Activated naive CD8-positive, alpha-beta T cell treated with anti-CD3 and anti-CD28 coated beads, Interleukin-2, amount 50 U/mL, for 16 hours (primary cell): Measurements from ENCODE around the gene EYS.
"Not testable (repeated sequence)": the region's sequence is repeated elsewhere in the genome, so short reads cannot be mapped to it uniquely, and the experiment has no call there.

Experiments
- DNase-seq: peaks from one replicate; pipeline ENCODE4 v3.0.0-alpha.2; 2020; ENCODE audit warnings: low read depth, low spot score

Gene EYS

DNA sequence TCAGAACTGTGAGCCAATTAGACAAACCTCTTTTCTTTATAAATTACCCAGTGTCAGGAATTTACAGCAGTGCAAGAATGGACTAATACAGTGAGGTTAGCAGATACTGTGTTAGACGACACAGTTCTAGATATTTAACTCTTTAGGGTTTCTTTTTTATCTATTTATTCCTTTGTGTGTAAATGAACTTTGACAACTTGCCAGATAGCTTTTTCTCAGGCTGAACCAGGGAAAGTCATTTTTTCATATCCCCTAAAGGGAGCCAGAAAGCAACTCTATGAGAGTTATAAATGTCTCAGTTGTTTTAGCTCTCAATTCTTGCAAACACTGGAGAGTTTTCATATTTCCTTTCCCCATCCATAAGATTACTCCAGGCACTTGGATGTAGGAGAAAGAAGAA is 1794.1 kb downstream of the EYS start:
- DNase-seq = no peak

DNA sequence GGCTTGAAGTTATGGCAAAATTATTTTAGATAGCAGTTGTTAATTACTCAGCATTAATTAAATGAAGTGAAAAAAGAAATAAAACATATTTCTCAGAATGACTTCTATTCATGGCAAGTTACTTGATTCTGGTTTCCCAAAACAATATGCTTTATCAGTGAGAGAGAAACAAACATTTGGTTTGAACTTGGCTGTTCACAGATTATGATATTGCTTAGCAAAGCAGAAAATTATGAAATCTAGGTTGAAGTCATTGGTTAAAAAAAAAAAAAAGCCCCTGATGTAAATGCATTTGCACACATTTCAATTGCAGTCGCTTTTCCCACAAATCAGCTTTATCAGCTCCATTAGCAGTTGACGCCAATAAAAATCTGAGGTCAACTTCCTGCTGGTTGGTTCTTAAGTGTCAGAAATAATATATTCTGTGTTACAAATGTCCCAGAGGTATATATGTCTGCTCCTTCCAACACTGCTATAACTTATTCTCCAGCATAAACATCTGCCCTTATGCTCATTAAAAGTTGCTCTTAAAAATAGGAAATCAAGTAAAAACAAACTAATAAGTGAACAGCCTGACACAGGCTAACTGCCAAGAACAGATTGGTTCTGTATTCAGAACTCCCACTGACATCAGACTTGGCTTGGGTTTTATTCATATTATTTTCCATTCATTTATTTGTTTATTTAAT is 1796.0 kb downstream of the EYS start:
- DNase-seq = no peak

DNA sequence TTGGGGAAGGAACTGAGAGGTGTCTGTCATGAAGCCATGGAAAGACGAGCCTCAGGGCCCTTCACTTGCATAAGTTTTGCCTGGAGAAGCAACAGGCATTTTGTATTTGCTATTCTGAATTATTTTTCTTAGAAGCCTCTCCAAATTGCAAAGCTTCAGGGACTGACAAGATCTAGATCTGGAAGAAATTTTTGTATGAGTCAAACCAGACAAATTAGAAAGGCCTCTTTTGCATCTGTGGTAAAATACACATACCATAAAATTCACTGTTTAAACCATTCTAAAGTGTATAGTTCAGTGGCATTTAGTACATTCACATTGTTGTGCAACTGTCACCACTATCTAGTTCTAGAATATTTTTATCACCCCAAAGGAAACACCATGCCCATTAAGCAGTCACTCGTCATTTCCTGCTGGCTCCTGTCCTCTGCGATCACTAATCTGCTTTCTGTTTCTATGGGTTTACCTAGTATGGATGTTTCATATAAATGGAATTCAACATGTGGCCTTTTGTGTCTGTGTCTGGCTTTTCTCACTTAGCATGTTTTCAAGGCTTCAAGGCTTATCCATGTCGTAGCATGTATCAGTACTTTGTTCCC is 1802.3 kb downstream of the EYS start:
- DNase-seq = no peak

DNA sequence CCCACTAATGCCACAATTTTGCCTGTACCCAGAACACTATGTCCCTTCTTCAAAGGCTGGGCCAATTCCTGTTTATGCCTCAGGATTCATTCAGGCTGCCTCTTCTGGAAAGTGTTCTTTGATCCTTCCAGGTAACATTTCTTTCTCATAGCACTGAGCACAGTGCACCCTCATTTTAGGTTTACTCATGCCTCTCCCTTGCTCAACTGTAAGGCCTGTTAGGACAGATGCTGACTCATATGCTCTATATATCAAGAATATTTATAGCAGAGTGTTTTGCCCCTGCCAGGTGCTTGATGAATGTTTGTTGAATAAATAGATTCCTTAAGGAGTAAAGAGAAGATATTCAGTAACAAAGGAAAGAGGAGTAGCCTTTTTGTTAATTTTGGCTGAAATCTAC is 1807.5 kb downstream of the EYS start:
- DNase-seq = no peak

DNA sequence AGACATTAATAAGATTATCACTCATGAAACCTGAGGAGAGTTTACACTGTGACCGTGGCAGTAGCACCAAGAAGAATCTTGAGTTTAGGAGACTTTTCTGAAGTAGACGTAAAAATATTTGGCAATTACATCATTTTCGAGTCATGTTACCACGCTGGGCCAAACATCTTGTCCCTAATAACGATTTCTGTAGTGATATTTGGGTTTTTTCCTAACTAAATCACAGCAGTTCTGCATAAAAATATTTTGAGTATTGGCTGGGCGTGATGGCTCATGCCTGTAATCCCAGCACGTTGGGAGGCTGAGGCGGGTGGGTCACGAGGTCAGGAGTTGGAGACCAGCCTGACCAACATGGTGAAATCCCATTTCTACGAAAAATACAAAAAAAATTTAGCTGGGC is 1809.1 kb downstream of the EYS start:
- DNase-seq = no peak

DNA sequence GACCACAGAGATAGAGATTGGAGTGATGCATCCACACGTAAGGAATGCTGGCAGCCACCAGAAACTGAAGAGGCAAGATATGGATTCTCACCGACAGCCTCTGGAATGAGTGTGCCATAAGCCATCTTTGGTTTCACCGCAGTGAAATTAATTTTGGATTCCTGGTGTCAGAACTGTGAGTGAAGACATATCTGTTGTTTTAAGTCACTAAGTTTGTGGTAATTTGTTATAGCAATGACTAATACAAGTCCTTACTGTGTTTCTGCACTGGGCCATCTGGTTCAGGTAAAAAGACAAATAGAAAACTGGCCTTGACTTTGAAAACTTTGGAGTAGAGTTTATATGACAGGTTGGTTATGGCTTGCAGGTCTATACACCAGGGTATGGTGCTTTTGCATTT is 1809.6 kb downstream of the EYS start:
- no peak for DNase-seq

DNA sequence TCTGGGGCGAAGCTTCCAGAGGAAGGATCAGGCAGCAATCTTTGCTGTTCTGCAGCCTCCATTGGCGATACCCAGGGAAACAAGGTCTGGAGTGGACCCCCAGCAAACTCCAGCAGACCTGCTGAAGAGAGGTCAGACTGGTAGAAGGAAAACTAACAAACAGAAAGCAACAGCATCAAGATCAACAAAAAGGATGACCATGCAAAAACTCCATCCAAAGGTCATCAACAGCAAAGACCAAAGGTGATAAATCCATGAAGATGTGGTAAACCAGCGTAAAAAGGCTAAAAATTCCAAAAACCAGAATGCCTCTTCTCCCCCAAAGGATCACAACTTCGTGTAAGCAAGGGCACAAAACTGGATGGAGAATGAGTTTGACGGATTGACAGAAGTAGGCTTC is 1818.6 kb downstream of the EYS start:
- DNase-seq = no peak

DNA sequence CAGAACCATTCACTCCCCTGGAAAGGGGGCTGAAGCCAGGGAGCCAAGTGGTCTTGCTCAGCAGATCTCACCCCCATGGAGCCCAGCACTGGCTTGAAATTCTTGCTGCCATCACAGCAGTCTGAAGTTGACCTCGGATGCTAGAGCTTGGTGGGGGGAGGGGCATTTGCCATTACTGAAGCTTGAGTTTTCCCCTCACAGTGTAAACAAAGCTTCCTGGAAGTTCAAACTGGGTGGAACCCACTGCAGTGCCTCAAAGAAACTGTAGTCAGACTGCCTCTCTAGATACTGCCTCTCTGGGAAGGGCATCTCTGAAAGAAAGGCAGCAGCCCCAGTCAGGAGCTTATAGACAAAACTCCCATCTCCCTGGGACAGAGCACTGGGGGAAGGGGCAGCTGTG is 1819.2 kb downstream of the EYS start:
- DNase-seq = not testable (repeated sequence)

DNA sequence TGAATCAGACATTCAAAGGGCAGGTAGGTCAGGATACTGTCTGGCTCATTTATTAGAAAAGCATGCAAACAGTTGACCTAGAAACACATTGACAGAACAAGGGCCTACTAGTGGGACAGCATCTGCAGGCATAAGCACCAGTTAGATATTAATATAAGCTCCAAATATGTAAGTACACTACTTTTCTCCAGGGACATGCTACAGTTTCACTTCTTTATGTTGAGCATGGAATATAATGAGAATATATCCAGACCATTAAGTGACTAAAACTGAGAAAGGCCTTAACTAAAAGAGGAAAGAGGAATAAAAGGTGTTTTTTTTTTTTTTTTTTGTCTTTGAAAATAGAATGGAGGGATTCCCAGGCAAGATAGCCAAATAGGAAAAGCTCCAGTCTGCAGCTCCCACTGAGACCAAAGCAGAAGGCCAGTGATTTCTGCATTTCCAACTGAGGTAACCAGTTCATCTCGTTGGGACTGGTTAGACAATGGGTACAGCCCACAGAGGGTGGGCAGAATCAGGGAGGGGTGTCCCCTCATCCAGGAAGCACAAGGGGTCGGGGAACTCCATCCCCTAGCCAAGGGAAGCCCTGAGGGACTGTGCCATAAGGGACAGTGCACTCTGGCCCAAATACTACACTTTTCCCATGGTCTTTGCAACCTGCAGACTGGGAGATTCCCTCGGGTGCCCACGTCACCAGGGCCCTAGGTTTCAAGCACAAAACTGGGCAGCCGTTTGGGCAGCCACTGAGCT is 1819.8 kb downstream of the EYS start:
- DNase-seq = no peak

DNA sequence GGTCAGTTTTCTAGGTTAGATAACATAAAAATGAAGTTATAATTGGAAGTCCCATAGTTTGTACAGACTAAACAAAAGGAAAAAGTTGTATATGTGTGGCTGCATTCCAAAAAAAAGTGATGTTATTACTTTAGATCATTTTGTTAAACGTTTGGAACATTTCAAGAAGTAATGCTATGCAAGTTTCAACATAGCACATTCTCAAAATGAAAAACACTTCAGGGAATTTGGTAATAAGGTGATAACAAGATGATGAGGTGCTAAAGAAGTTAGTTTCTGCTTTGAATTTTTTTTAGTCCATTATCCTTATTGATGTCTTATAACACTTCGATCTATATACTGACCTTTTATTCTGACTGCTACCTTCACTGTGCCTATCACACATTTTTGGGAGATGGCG is 1820.7 kb downstream of the EYS start:
- no peak for DNase-seq

DNA sequence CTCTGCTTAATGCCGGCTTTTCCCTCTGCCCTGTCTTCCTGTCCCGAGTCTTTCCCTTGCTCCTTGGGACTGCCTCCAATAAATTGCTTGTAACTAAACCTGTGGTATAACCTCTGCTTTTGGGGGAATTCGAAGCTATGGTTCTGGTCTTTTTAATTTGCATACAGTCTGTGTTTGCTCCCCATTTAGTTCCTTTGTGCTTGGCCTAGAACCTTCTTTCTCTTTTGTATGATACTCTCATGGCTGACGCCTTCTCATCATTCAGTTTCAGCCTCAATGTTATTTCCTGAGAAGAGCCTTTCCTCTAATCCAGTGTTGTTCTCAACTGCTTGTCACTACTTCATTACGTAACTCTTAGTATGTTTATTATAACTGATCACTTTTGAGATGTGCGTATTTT is 1823.4 kb downstream of the EYS start:
- DNase-seq = no peak

DNA sequence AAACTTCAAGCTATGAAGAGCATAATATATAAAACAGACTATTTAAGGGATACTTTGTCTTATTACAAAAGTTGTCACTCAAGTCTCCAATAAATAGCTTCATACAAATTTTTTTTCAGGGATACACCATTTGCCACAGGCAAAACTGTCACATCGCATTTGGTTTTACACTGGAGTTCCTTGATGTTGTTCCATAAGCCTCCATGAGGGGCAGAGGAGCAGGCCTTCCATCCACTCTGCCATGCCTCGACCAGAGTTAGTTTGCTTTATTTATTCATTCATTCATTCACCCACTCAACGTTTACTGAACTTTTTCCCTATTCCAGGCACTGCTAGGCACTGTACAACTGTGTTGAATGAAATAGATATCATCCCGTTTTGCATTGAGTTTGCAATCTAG is 1824.8 kb downstream of the EYS start:
- no peak for DNase-seq

DNA sequence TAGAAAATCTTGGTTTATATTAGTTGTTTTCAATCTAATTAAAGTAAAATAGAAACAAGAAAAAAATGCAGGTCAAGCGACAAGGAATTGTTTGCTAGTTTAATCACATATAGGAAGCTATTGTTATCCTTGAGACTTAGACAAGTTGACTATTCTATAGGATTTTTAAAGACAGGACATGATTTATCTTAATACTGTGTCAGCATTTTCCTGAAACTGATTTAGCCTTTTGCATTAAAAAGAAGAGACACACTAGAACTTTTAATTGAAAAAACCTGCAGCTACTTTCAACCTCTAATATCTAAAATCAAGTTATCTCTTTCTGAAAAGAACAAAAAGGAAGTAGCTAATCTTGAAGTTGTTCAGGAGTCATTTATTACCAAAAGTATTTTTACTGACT is 1825.2 kb downstream of the EYS start:
- no peak for DNase-seq

DNA sequence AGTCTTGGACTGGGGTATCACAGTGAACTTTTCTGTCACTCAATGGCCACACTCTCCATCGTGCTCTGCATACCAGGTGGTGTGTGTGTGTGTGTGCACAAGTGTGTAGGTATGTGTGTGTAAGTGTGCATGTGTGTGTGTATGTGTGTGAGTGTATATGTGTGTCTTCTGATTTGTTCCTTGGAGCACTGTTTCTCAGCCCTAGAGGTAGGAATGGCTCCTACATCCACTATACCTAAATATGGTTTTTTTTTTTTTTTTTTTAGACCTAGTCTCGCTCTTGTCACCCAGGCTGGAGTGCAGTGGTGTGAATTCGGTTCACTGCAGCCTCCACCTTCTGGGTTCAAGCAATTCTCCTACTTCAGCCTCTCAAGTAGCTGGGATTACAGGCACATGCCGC is 1834.8 kb downstream of the EYS start:
- no peak for DNase-seq

DNA sequence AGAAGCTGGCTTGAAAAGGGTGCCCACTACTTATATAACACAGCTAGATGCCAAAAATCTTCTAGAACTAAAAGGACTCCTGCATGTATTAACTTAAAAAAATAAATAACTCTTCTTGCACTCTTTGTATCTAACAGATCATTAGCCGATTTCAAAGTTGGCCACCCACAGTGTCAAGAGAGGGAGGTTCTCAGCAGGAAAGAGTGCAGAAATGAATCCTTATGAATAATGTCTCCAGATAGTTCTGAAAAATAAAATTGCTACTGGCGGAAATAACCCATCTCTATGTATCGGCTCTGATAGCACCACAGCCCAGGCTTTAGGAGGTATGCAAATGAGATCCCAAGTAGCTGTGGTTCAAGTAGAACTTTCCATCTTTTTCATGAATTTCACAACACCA is 1838.7 kb downstream of the EYS start:
- DNase-seq = no peak

DNA sequence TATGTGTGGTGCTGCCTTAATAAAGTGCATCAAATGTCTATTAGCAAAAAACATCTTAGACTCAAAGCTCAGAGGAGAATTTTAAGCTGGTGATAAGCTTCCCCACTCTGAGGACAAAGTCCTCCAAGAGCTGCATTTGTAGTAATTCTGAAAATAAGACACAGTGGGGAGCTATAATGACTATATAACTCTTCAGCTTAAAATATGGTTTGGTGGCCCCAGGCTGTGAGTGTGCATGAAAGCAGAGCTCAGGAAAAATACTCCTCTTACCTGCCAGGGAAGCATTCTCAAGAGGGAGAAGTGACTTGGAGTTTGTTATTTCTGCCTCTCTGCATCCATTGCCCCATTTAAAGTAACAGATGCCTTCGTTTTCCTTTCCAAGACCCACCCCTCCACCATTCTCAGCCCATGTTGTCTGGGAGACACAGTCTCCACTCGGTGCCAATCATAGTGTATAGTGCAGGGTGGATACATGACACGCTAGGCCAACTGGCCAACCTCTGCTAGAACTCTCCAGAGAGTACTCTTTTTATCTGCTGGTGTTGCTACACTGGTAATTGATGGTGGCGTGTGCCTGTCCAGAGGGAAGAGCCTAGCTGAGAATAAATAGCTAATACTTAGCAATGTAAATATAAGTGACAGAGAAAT is 1842.2 kb downstream of the EYS start:
- no peak for DNase-seq

DNA sequence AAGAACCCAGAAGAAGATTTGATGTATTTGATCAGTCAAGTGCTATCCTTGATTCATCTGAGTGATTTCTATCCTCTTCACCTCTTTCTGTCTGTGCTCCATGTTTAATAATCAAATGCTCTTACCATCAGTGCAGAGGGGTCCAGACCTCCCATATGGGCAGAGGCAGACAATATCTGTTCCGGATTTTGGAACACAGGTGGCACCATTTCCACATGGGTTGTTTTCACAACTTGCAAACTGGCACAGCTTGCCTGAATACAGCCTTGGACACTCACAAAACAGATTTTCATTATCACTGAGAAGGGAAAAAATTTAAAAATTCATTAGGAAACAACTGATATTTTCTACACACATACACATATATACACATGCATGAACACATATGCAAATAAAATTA is 1843.0 kb downstream of the EYS start:
- DNase-seq = no peak

DNA sequence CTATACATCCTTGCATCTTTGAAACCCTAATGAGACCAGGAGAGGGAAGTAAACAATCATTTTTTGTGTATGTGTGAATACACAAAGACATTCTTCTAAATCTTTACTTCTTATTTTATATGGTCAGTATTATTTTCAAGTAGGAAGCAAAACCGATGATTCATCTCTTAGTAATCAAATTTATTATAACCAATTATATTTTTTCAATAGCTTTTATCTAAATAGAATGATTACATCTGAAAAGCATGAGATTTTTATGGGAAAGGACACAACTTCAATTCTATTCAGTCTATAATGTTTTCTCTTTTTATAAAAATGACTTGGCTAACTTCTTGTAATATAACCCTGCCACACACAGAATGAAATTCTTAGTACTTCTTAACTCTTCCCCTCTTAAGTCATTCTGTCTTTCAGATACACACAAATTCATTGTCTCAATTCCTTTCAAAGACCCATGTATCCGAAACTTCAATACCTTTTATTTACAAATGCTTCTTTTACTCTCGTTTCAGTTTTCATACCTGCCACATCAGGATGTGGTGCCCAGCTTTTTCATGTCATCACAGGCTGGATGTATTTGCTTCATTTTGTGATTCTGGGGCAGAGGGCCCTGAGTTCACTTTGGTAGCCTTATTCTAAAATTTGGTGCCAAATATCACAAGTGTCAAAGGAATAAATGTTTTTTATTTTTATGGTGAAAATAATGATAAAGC is 1844.4 kb downstream of the EYS start:
- no peak for DNase-seq

DNA sequence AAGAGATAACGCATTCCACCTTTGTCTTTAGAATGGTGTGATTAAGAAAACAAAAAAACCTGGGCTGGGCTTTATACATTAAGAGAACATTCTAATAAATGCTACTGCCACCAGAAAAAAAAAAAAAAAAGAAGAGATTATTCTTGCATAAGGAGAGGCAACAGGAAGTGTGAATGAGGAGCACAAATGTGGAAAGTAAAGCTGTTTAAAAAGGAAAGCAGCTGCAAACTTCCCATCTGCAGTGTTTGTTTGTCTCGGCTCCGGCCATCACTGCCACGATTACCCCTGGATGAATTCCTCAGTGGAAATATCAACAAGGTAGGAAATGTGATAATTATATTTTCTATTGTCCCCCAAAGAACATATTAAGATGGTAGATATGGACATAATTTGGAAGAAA is 1847.5 kb downstream of the EYS start:
- no peak for DNase-seq

DNA sequence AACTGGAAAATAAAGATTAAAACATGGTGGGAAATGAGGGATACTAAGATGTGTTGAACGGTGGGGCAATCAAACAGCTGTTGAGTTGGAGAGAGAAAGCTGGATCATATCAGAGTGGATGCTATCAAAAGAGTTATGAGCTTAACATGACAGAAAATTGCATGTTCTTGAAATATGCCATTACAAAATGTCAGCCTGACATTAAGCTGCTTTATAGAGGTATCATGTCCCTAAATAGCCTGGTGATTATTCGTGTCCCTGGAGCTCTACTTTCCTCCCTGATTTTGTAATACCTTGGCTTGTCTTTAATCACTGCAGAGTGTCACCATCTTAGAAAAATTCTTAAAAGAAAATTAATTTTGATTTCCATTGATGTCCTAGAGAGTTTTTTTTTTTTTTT is 1848.3 kb downstream of the EYS start:
- no peak for DNase-seq

DNA sequence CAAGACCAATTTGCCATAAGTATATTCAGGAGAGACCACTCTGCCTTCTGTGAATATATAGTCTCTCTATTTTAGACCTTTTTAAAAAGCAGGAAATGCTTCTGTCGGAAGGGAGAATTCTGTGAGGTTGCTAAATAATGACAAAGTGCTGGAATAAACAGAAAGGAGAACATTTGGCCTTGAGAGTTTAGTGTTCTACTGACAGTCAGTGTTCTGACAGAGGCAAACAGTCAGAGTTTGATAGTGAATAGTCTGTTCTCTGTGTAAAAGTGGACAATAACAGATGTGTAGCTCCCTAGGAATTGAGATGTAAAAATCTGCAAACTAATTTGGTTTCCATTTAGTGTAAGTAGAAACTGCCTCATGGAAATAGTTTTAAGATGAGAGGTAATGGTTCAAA is 1850.8 kb downstream of the EYS start:
- DNase-seq = no peak

DNA sequence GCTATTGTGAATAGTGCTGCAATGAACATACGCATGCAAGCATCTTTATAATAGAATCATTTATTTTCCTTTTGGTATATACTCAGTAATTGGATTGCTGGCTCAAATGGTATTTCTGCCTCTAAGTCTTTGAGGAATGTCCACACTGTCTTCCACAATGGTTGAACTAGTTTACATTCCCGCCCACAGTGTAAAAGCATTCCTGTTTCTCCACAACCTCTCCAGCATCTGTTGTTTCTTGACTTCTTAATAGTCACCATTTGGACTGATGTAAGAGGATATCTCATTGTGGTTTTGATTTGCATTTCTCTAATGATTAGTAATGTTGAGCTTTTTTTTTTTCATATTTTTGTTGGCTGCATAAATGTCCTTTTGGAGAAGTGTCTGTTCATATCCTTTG is 1862.7 kb downstream of the EYS start:
- no peak for DNase-seq
